Measurements from ENCODE around the gene NEURL1. TPM values are rescaled to one million over a fixed set of nuclear protein-coding genes. Genes with fewer than 3 reads are reported as not detected.

NEURL1 gene
- total RNA-seq, 2 donors from 2014 or later, result 0.37 to 0.38 TPM

DNA sequence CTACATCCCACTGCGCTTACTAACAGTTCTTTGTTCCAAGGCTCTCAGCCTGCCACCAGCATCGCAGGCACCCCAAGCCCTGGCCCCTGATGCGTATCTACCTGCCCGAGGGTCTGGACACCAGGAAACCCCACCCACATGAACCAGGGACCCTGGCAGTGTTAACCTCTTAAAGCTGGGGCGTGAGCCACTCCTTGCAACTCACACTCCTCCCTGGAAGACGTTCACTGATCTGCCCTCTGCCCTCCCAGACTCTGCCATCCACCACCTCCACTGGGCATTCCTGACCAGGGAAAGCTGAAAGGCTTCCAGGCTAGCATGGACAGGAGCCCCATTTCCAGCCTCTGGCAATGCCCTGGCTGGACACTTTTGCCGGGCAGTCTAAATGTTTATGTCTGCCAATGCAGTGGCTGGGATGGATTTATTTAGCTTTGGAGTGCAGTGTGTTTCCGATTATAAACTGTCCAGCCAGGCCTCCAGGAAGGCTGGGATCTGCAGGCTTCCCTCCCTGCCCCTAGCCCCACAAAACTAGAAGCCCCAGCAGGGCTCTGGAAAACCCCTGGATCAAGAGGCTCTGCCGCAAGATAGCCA lies 117.5 kb downstream of the NEURL1 start:
- Histone ChIP-seq H3K4me3 (ENCODE audit: low read length) (no peak overlapping the region), H3K9me3 (ENCODE audit: control insufficient read depth, low read length) (peaks cover under 1% of the 10 kb centered on the region), H3K27ac (ENCODE audit: low read depth, low read length) (no peak overlapping the region), H3K4me1 (ENCODE audit: control insufficient read depth, insufficient read depth, low read length) (no peaks in the 10 kb centered on the region), H3K9ac (ENCODE audit: extremely low read depth, low read length, poor library complexity, severe bottlenecking) (no peak overlapping the region), H3K36me3 (ENCODE audit: control insufficient read depth, insufficient read depth, low read length) (no peaks in the 10 kb centered on the region), H3K27me3 (ENCODE audit: control insufficient read depth, insufficient read depth, low read length, poor library complexity, severe bottlenecking) (no peaks in the 10 kb centered on the region)
- no peak for DNase-seq
- WGBS, 2 experiments (ENCODE audit: insufficient coverage in 1 of 2, insufficient read length in 1 of 2), result 93 to 96% methylated on average over 7 to 9 of the region's 9 CpGs
- H3K4me1 Mint-ChIP-seq, result peaks cover 5% of the 10 kb centered on the region
- H3K36me3 Mint-ChIP-seq (ENCODE audit: low read depth), result peaks cover 39% of the 10 kb centered on the region
- peaks cover 19% of the 10 kb centered on the region for H3K9me3 Mint-ChIP-seq
- TF ChIP-seq CTCF (conservative IDR thresholded peaks at IDR 0.05), result no peak
- H3K27ac Mint-ChIP-seq, result no peak overlapping the region
- H3K27me3 Mint-ChIP-seq (ENCODE audit: insufficient read depth), result no peaks in the 10 kb centered on the region
- no peak overlapping the region for H3K4me3 Mint-ChIP-seq

- H3K36me3 Mint-ChIP-seq (ENCODE audit: low read depth), result peaks cover 35% of the 10 kb centered on the region
- H3K9me3 ChIP-seq (ENCODE audit: control insufficient read depth, low read length), result no peaks in the 10 kb centered on the region
- H3K4me3 Mint-ChIP-seq, result no peak overlapping the region
- DNase-seq, result no peak
- no peaks in the 10 kb centered on the region for H3K36me3 ChIP-seq (ENCODE audit: control insufficient read depth, insufficient read depth, low read length)
- TF ChIP-seq CTCF (conservative IDR thresholded peaks at IDR 0.05), result no peak
- no peak overlapping the region for H3K27ac ChIP-seq (ENCODE audit: low read depth, low read length)
- peaks cover 8% of the 10 kb centered on the region for H3K9me3 Mint-ChIP-seq
- H3K4me3 ChIP-seq (ENCODE audit: low read length), result no peak overlapping the region
- WGBS, 2 experiments (ENCODE audit: insufficient coverage in 1 of 2, insufficient read length in 1 of 2), result 87 to 93% methylated on average over 12 to 17 of the region's 17 CpGs
- no peaks in the 10 kb centered on the region for H3K27me3 Mint-ChIP-seq (ENCODE audit: insufficient read depth)
- H3K9ac ChIP-seq (ENCODE audit: extremely low read depth, low read length, poor library complexity, severe bottlenecking), result no peak overlapping the region
- H3K4me1 Mint-ChIP-seq, result peaks cover 5% of the 10 kb centered on the region
- no peak overlapping the region for H3K27ac Mint-ChIP-seq
- H3K4me1 ChIP-seq (ENCODE audit: control insufficient read depth, insufficient read depth, low read length), result no peaks in the 10 kb centered on the region
- no peaks in the 10 kb centered on the region for H3K27me3 ChIP-seq (ENCODE audit: control insufficient read depth, insufficient read depth, low read length, poor library complexity, severe bottlenecking)
Observed at GRCh38 chr10:103612462-103613365, 119.2 kb downstream of the NEURL1 start.

- no peaks in the 10 kb centered on the region for H3K27me3 Mint-ChIP-seq (ENCODE audit: insufficient read depth)
- peaks cover 5% of the 10 kb centered on the region for H3K4me1 Mint-ChIP-seq
- H3K27ac Mint-ChIP-seq, result no peak overlapping the region
- Histone ChIP-seq H3K27ac (ENCODE audit: low read depth, low read length) (no peak overlapping the region), H3K4me1 (ENCODE audit: control insufficient read depth, insufficient read depth, low read length) (no peaks in the 10 kb centered on the region), H3K36me3 (ENCODE audit: control insufficient read depth, insufficient read depth, low read length) (no peaks in the 10 kb centered on the region), H3K9me3 (ENCODE audit: control insufficient read depth, low read length) (no peaks in the 10 kb centered on the region), H3K9ac (ENCODE audit: extremely low read depth, low read length, poor library complexity, severe bottlenecking) (no peak overlapping the region), H3K4me3 (ENCODE audit: low read length) (no peak overlapping the region), H3K27me3 (ENCODE audit: control insufficient read depth, insufficient read depth, low read length, poor library complexity, severe bottlenecking) (no peaks in the 10 kb centered on the region)
- TF ChIP-seq CTCF (conservative IDR thresholded peaks at IDR 0.05), result no peak
- H3K4me3 Mint-ChIP-seq, result no peak overlapping the region
- peaks cover 2% of the 10 kb centered on the region for H3K9me3 Mint-ChIP-seq
- DNase-seq, result no peak
- 92 to 100% methylated on average over 2 of the region's 2 CpGs for WGBS, 2 experiments (ENCODE audit: insufficient coverage in 1 of 2, insufficient read length in 1 of 2)
- peaks cover 30% of the 10 kb centered on the region for H3K36me3 Mint-ChIP-seq (ENCODE audit: low read depth)
Observed at GRCh38 chr10:103613616-103614015, 120.1 kb downstream of the NEURL1 start.

All from endodermal cell (in vitro differentiated cells).